ENCODE measurements around the gene RARRES1. TPM values are rescaled to one million over a fixed set of nuclear protein-coding genes. Genes with fewer than 3 reads are reported as not detected.

Gene RARRES1
- total and polyA plus RNA-seq, 10 donors = 1.8 to 20.9 (median 4.9) TPM

- Histone ChIP-seq H3K27ac (no peak overlapping the region), H3K36me3 (peaks cover 0 to 35% (median 0%) of the 10 kb centered on the region in 6 donors), H3K4me1 (peaks cover 0 to 20% (median 0%) of the 10 kb centered on the region in 6 donors), H3K4me3 (no peak overlapping the region), H3K27me3 (replicated peaks in 1 of 7) (no peaks in the 10 kb centered on the region), H3K9me3 (no peaks in the 10 kb centered on the region)
- intact Hi-C loops (cut with DNase I; ENCODE audit: low total_unique reads) = no loop called here
- DNase-seq = no peak
- WGBS, 5 donors = 88 to 98% (median 92%) methylated on average over 4 of the region's 4 CpGs
- TF ChIP-seq POLR2AphosphoS5 (IDR thresholded peaks at IDR 0.05) (no peak), CTCF (IDR thresholded peaks at IDR 0.05 in 8 of 11, conservative IDR thresholded peaks at IDR 0.05 in 3 of 11) (no peak), POLR2A (IDR thresholded peaks at IDR 0.05) (no peak)
These were observed 12.5 kb upstream of the RARRES1 start for GRCh38 chr3:158744567-158745288.

DNA sequence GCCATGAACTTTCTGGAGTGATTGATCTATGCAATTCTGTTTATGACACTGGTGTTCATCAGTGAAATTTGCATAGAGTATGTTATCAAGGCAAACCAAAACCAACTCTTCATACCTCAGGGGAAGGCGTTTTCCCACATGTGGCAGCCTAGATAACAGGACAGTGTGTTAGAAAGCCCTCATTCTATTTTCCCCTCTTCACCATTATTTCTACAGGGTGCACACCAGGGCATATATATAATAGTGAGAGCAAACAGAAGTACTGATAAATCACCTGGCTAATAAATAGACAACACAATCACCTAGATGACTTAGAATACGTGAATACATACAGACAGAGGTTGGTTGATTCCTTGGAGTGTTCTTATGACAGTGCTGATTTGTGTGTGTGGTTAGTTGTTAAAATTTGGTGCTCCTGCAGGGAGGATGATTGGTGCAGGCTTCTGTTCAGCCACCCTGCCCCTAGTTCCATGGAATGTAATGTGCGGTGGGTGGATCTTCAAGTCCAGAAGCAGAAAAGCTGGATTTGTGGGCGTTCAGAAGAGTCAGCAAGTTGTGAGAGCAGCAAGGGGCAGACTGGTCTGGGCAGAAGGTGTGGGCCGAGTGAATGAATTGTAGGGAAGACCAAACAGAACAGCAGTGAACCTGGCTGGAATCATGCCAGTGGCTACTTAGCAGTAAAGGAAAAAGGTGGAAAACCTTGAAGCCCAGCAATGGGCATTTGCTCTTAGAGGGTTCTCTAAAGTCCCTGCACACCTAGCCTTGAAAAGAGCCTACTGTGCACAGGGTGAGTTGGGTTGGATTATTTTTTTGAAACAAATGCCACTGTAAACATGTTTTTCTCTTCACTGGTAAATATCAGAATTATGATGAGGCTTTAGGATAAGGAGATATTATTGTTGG, 11.7 kb upstream of the RARRES1 start:
- H3K4me3 ChIP-seq = no peak overlapping the region
- DNase-seq = no peak
- no peak for TF ChIP-seq POLR2A (IDR thresholded peaks at IDR 0.05)
- TF ChIP-seq POLR2AphosphoS5 (IDR thresholded peaks at IDR 0.05) = no peak
- no peak for TF ChIP-seq CTCF (IDR thresholded peaks at IDR 0.05 in 8 of 11, conservative IDR thresholded peaks at IDR 0.05 in 3 of 11)
- H3K4me1 ChIP-seq = peaks cover 0 to 20% (median 0%) of the 10 kb centered on the region in 6 donors
- H3K27me3 ChIP-seq (replicated peaks in 1 of 7) = no peaks in the 10 kb centered on the region
- intact Hi-C loops (cut with DNase I; ENCODE audit: low total_unique reads) = no loop called here
- H3K9me3 ChIP-seq = no peaks in the 10 kb centered on the region
- WGBS, 5 donors = 77 to 95% (median 91%) methylated on average over 5 of the region's 5 CpGs
- H3K36me3 ChIP-seq = peaks cover 0 to 35% (median 0%) of the 10 kb centered on the region in 6 donors
- H3K27ac ChIP-seq = no peak overlapping the region

DNA sequence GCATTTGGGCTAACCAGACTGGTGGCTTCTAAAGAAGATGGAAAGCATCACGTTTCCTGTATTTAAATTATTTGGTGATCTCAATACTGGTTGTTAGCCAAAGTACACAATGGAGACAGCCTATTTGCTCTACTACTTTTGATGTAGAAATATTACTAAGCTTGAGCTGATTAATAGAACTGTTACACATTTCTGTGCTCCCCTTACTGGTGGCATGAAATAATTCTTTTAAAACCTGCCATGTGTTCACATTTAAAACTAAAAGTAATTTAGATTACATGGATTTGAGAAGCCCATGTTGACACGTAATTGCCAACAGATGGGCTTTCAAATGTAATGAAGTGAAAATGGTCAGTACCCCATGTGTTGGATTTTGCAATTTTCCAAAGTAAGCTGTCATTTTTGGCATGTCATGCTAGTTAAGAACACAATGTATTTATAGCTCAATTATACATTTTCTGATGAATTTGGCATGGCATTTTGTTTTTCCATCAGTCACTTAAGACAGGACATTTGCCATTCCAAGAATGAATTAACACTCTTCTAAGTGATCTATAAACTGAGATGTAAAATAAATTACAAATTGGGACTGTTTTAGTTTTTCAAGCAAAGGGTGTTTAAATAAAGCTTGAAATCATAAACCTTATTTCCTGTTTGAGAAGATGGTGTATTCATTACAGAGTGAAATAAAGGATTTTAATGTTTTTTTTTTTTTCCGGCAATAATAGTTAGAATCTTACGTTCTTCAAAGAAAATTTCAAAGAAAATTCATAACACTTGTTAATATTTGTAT, 10.8 kb upstream of the RARRES1 start:
- no peak for DNase-seq
- H3K36me3 ChIP-seq = peaks cover 0 to 35% (median 0%) of the 10 kb centered on the region in 6 donors
- WGBS, 5 donors = 85 to 90% (median 85%) methylated on average over 4 of the region's 4 CpGs
- H3K27ac ChIP-seq = no peak overlapping the region
- no peaks in the 10 kb centered on the region for H3K9me3 ChIP-seq
- TF ChIP-seq POLR2A (IDR thresholded peaks at IDR 0.05) (no peak), CTCF (IDR thresholded peaks at IDR 0.05 in 8 of 11, conservative IDR thresholded peaks at IDR 0.05 in 3 of 11) (no peak), POLR2AphosphoS5 (IDR thresholded peaks at IDR 0.05) (no peak)
- peaks cover 0 to 14% (median 0%) of the 10 kb centered on the region in 6 donors for H3K4me1 ChIP-seq
- H3K4me3 ChIP-seq = no peak overlapping the region
- intact Hi-C loops (cut with DNase I; ENCODE audit: low total_unique reads) = no loop called here
- H3K27me3 ChIP-seq (replicated peaks in 1 of 7) = no peaks in the 10 kb centered on the region
